NK-92 (cell line): Measurements from ENCODE around the gene CFAP299.

Experiments used
- DNase-seq: peaks from one replicate; lab custom pipeline; 2025; ENCODE audit not compliant: unreplicated experiment; lab: John Stamatoyannopoulos, UW

The CFAP299 gene

DNA sequence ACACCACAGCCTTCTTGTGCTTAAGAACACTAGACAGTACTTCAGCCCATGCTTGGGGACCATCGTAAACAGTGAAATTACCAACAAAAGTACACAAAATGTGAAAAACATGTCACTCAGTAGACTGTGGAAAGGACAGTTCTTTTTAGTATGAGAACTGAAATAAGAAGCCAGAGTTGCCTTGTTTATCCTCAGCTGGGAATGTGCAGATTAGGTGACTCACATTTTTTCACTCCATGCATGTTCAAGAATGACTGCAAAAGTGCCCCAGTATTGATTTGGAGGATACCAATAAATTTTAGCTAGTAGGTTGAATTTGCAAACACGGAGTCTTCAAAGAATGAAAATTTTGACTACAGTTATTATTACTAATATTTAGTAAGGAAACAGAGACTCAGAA, 671.9 kb downstream of the CFAP299 start:
- DNase-seq, result no peak
